ENCODE data around the gene SMURF1.

The SMURF1 gene

DNA sequence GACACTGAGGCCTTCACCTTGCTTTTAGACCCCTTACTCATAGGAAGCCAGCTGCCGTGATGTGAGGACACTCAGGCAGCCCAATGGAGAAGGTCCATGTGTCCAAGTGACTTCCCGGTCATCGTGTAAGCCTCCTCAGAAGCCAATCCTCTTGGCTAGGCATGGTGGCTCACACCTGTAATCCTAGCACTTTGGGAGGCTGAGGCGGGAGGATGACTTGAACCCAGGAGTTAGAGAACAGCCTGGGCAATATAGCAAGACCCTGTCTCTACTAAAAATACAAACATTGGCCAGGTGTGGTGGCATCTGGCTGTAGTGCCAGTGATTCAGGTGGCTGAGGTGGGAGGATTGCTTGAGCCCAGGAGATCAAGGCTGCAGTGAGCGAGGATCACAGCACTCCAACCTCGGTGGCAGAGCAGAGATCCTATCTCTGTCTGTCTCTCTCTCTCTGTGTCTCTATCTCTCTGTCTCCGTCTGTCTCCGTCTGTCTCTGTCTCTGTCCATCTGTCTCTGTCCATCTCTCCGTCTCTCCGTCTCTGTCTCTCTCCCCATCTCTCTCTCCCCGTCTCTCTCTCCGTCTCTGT, 36.3 kb upstream of the SMURF1 start:
- TF ChIP-seq, protein P1, sequence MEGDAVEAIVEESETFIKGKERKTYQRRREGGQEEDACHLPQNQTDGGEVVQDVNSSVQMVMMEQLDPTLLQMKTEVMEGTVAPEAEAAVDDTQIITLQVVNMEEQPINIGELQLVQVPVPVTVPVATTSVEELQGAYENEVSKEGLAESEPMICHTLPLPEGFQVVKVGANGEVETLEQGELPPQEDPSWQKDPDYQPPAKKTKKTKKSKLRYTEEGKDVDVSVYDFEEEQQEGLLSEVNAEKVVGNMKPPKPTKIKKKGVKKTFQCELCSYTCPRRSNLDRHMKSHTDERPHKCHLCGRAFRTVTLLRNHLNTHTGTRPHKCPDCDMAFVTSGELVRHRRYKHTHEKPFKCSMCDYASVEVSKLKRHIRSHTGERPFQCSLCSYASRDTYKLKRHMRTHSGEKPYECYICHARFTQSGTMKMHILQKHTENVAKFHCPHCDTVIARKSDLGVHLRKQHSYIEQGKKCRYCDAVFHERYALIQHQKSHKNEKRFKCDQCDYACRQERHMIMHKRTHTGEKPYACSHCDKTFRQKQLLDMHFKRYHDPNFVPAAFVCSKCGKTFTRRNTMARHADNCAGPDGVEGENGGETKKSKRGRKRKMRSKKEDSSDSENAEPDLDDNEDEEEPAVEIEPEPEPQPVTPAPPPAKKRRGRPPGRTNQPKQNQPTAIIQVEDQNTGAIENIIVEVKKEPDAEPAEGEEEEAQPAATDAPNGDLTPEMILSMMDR (IDR thresholded peaks at IDR 0.05; ENCODE audit: low read depth, low read length): no peak
- no peak overlapping the region for H3K4me3 ChIP-seq (ENCODE audit: low read depth, low read length)

DNA sequence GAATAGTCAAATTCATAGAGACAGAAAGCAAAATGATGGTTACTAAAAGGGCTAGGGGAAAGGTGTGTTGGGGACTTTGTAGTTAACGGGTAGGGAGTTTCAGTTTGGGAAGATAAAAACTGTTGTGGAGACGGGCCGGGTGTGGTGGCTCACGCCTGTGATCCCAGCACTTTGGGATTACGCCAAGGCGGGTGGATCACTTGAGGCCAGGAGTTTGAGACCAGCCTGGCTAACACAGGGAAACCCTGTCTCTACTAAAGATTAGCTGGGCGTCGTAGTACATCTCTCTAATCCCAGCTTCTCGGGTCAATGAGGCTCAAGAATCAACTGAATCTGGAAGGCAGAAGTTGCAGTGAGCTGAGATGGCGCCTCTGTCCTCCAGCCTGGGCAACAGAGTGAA, 33.3 kb upstream of the SMURF1 start:
- TF ChIP-seq, protein P1 (IDR thresholded peaks at IDR 0.05; ENCODE audit: low read depth, low read length): no peak
- no peak overlapping the region for H3K4me3 ChIP-seq (ENCODE audit: low read depth, low read length)

DNA sequence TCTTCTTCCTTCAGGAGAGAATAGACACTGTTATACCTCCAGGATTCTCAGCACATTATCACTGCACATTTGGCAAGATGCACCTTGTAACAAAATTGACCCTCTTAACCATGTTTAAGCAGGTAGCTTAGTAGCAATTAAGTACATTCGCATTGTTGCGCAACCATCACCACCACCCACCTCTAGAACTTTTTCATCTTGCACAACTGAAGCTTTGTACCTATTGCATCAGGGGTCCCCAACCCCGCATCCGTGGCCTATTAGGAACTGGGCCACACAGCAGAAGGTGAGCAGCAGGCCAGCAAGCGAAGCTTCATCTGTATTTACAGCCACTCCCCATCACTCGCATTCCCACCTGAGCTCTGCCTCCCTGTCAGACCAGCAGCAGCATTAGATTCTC, 29.9 kb upstream of the SMURF1 start:
- no peak overlapping the region for H3K4me3 ChIP-seq (ENCODE audit: low read depth, low read length)
- TF ChIP-seq, protein P1 (IDR thresholded peaks at IDR 0.05; ENCODE audit: low read depth, low read length): no peak

DNA sequence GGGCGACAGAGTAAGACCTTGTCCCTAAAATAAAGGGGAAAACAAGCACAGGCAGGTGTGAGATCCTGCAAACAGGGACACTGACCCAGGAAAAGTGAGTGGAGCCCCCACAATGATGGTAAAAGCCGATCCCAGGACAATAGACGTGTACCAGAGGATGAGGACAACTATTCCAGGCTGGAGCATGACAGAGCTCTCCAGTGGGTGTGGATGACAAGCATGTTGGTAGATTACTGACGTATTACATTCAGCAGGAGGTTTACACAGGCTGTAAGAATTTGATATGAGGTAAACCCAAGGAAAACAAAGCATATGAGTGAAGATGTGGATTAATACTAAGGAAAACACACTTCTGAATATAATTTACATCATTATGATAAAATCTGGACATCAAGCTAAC, 27.8 kb upstream of the SMURF1 start:
- TF ChIP-seq, protein P1 (IDR thresholded peaks at IDR 0.05; ENCODE audit: low read depth, low read length): no peak
- no peak overlapping the region for H3K4me3 ChIP-seq (ENCODE audit: low read depth, low read length)

DNA sequence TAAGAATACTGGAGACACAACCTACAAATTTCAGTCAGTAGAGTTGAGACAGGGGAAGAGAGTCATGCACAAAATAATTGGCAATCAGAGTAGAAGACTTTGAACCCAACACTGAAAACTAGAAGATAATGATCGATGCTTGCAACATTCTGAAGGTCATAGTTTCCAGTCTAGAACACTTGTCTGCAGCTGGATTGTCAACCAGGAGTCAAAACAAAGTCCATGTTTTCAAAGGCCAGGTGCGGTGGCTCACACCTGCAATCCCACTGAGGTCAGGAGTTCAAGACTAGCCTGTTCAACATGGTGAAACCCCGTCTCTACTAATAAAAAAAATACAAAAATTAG, 26.8 kb upstream of the SMURF1 start:
- H3K4me3 ChIP-seq (ENCODE audit: low read depth, low read length): no peak overlapping the region
- TF ChIP-seq, protein P1 (IDR thresholded peaks at IDR 0.05; ENCODE audit: low read depth, low read length): no peak

DNA sequence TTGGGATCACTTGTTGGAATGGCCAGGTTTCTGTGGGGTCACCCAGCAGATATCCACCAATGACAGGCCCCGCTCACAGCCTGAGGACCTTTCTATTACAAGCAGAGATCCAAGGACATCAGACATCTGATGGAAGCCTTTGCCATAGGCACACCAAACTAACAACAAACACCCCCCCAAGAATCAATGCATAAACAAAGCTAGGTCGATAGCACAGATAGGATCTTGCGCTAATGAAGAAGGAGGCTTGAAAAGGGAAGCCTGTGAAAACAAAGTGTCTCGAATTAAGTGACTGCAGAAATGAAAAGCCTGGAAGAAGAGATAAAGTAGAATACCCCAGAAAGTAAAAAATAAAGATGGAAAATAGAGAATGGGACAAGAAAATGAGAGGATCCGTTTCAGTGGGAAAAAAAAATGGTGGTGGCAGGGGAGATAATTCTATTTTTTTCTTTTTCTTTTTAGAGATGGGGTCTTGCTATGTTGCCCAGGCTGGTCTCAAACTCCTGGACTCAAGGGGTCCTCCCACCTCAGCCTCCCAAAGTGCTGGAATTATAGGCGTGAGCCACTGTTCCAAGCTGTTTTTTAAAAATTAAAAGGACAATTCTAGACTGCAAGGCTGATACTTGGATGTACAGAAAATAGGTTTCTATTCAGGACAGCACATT, 26.3 kb upstream of the SMURF1 start:
- H3K4me3 ChIP-seq (ENCODE audit: low read depth, low read length): no peak overlapping the region
- TF ChIP-seq, protein P1 (IDR thresholded peaks at IDR 0.05; ENCODE audit: low read depth, low read length): no peak

DNA sequence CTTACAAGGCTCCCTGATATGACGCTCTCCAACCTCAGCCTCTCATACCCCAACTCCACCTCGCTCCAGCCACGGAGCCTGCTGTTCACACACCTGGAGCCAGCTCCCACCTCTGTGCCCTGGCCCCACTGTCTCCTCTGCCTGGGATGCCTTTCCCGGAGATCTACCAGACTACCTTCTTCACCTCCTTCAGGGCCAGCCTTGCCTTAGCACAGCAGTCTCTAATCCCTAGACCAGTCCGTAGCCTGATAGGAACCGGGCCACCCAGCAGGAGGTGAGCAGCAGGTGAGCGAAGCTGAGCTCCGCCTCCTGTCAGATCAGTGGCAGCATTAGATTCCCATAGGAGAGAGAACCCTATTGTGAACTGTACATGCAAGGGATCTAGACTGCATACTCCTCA, 23.2 kb upstream of the SMURF1 start:
- H3K4me3 ChIP-seq (ENCODE audit: low read depth, low read length): no peak overlapping the region
- TF ChIP-seq, protein P1 (IDR thresholded peaks at IDR 0.05; ENCODE audit: low read depth, low read length): no peak

Data from WI38 (cell line).